NCI-H1694 (cell line): Measurements from ENCODE around the gene ALDOB.
"Not testable (repeated sequence)": the region's sequence is repeated elsewhere in the genome, so short reads cannot be mapped to it uniquely, and the experiment has no call there.

Experiments
- DNase-seq: peaks from one replicate; lab custom pipeline; 2025; lab: John Stamatoyannopoulos, UW

ALDOB gene

DNA sequence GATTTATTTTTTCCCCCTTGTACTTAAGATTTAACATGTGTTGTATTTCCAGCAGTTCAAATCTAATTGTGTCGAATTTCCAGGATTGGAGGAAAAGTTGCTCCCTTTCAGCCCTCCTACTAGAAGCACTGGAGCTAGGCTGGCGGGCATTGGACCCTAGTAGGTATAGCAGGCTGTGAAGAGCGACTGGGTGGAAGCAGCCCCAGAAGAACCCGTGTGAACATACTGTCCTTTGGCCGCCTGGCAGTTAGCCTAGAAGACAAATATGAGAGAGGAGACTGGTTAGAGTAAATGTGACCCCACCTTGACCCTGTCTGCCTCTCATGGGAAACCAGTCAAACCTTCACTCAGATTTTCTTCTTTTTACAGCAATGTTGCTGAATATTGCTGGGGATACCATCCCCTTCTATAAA lies 13.9 kb downstream of the ALDOB start:
- DNase-seq, result no peak

DNA sequence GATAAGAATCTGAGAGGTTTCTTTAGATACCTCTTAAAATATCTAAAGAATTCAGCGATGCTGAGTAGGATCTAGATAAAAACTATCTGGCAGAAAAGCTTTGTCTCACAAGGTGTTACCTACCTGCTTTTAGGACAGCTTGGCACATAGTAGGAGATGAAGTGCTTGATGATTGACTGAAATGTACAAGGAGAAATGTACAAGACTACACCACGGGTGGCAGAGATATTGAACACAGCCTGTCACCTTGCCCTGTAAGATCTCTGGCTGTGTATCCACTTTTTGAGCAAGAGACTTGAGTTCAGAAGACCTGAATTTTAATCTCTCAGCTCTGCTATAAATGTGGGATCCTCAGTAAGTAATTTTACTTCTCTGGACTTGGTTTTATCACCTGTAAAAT lies 15.7 kb downstream of the ALDOB start:
- DNase-seq, result no peak

DNA sequence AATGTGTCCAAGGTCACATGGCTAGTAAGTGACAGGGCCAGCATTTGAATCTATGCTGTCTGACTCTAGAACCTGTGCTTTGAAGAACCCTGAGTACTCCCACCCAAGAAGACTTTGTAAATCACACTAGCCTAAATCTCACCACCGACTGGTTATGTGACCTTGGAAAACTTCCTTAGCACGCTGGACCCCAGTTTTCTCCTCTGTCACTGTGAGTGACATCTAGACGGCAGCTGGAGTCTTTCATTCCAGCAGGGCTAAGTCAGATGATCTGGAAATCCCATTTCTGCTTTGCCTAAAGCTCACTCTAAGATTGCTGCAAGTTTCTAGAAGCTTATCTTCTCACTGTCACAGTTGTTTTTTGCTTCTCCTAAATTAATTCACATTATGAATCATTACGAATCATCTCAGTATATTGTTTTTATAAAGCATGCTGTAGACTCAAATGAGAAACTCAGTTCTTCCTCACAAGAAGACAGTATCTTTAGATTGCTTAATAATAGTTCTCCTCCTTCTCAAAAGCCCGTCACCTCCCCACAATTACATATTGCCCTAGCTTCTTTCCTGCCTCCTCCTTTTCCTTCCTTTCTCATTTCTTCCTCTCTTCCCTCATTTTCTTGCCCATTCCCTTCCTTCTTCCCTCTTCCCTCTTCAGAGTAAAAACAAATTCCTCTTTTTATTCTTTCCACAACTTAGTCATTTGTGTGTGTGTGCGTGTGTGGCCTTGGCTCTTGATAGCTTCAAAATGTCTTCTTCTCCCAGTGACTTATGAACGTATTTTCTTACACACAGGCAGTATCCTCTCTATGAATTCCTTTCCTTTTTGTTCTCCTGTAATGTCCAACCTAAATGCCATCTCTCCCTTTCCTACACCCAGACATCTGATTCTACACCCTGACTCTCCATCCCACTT lies 16.8 kb downstream of the ALDOB start:
- no peak for DNase-seq

DNA sequence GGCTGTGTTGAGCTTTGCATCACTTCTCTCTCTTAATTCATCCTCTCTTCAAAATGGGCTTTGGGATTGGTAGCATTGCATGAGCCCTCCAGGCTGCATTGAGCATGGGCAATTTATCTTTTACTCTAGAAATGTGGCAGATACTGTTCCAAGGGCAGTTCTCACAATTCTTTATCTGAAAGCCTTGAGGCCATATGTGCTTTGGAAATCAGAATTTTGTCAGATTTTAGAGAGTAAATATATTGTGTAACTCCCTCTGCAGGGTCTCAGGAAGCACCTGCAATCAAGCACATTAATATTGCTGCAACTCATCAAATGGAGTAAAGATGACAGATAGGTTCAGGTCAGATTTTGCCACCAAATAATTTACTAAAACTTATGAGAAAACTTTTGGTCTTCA lies 17.6 kb downstream of the ALDOB start:
- DNase-seq, result no peak

DNA sequence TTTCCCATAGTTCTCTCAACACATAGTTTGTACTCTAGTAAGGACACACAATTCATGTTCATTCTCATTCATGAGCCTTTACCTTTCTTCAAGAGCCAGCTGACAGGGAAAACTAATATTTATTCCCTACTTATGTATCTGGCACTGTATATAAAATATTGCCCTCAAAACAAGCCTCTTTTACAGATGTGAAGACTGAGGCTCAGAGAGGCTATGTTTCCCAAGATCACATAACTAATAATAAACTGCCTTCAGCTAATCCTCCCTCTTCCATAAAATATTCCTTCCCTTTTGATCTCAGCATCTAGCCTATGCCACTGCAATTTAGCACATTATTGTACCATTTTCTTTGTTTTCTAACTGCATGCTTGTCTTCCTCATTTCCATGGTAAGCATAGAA lies 18.2 kb downstream of the ALDOB start:
- no peak for DNase-seq

DNA sequence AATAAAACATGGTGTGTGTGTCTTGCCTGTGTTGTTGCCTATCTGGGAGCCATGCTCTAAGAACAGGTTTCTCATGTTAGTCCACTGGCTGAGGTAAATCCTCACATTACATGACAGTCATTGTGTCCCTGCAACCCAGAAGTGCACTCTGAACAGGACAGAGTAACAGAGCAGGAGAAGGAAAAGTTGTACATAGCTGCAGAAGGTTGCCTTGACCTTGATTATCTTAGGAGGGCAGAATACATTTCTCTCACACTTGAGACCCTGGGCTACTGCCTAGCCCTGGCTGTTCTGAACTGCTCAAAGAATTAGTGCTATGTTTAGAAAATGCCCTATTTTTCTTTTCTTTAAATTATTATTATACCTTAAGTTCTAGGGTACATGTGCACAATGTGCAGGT lies 20.0 kb downstream of the ALDOB start:
- DNase-seq, result no peak

DNA sequence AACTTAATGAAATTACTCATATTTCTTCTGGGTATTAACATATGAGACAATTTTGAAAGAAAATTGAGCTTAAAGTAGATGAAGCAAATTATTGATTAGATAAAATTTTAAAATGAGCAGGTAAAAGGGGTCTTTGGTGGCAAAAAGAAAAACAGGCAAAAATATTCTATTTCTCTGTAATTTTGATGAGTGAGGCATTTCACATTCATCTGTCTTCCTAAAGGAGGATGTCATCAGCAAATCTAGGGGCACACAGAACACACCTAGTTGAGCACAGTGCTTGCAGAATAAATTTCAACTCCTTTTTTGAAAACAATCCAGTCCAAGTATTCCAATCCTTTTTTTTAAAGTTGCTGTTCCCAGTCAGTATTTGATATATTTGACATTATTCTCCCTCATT lies 20.7 kb downstream of the ALDOB start:
- DNase-seq, result no peak

DNA sequence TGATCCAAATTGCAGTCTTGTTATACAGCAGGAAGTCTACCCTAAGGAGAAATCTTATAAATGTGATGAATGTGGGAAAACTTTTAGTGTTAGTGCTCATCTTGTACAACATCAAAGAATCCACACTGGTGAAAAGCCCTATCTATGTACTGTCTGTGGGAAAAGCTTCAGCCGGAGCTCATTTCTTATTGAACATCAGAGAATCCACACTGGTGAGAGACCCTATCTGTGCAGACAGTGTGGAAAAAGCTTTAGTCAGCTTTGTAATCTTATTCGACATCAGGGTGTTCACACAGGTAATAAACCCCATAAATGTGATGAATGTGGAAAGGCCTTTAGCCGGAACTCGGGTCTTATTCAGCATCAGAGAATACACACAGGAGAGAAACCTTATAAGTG lies 26.5 kb downstream of the ALDOB start:
- no peak for DNase-seq

DNA sequence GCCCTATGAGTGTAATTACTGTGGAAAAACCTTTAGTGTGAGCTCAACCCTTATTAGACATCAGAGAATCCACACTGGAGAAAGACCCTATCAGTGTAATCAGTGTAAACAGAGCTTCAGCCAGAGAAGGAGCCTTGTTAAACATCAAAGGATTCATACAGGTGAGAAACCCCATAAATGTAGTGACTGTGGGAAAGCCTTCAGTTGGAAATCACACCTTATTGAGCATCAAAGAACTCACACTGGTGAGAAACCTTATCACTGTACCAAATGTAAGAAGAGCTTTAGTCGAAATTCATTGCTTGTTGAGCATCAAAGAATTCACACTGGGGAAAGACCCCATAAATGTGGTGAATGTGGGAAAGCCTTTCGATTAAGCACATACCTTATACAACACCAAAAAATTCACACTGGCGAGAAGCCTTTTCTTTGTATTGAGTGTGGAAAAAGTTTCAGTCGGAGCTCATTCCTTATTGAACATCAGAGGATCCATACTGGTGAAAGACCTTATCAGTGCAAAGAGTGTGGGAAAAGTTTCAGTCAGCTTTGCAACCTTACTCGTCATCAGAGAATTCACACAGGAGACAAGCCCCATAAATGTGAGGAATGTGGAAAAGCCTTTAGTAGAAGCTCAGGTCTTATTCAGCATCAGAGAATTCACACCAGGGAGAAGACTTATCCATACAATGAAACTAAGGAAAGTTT lies 27.0 kb downstream of the ALDOB start:
- no peak for DNase-seq

DNA sequence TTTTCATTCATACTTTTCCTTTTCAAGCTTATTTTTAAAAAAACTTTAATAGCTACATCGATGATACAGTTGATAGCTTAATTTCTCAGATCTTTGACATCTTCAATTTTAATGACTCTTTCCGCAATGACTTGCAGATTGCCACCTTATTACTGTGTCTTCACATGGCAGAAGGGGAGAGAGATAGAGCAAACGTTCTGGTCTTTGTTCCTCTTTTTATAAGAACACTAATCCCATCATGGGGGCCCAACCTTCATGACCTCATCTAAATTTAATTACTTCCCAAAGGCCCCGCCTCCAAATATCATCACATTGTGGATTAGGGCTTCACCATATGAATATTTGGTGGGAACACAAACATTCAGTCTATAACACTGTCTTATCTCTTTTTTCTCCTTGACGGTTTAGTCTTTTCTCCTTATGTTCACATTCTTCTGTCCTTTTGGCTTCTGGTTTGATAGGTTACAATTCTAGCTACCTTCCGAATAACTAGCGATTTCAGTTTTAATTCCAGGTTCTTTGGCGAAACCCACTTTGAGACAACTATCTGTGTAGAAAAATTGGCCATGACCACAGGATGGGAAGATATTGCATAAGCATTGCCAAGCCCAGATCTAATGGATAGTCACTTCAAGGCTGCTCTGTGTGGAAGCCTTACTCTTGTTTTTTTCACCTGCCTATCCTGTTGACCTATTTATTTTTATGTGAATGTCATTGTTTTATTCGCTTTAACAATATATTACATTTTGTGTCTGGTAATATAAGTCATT lies 31.9 kb downstream of the ALDOB start:
- DNase-seq, result no peak

DNA sequence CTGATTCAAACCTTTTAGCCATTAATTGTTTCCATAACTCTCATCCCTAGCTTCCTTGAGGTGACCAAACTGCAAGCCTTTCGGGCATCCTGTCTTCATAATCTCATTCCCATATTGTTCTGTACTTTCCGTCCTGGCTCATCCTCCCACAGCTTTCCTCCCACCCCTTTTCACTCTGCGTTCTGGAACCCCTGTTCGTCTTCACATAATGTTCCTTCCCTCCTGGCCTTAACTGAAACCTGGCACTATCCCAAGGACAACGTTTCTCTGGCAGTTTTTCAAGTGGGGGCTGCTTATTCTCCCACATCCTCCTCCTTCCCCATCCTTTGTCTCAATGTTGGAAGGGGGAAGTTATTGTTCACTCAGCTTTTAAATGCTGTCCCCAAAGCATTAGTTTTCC lies 35.5 kb downstream of the ALDOB start:
- no peak for DNase-seq

DNA sequence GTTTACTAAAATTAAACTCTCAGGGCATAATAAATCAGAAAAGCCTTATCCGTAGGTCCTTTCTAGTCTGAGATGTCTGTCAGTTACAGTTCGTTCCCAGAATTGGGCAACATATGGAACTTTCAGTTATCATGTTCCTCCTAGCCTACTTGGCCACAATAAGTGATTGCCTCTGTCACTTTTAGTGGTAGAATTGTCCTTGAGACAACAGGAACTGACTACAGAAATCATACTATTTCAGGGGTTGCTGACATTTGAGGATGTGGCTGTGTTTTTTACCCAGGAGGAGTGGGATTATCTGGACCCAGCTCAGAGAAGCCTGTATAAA lies 36.0 kb downstream of the ALDOB start:
- DNase-seq, result no peak

DNA sequence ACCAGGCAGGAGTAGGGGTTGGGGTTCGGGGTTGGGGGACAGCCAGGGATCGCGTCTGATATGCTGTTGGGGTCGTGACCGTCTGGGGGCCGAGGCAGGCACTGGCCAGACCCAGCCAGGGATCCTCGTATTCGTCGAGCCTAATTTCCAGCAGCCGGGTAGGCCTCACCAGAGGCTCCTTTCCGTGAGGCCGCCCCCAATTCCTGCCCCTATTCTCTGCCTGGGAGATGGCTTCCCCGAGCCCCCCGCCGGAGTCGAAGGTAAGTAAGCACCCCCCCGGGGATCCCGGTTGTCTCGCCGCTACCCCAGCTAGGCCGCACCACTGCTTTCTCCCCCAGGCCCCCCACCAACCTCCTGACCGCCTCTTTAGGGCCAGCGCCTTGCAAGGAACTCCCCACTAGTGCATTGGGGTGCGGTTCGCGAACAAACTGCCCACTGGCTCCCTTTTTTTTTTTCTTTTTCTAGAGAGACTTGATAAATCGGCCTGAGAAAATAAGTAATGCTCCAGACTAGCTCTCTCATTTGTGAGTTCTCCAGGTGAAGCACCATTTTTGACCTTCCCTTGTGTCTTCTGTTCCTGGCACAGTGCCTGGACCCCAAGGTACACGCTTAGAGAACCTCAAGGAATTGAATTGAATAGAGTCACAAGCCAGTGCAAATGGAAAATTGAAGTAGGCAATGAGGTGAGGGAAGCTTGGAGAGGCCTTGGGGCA lies 36.5 kb downstream of the ALDOB start:
- DNase-seq, result no peak

DNA sequence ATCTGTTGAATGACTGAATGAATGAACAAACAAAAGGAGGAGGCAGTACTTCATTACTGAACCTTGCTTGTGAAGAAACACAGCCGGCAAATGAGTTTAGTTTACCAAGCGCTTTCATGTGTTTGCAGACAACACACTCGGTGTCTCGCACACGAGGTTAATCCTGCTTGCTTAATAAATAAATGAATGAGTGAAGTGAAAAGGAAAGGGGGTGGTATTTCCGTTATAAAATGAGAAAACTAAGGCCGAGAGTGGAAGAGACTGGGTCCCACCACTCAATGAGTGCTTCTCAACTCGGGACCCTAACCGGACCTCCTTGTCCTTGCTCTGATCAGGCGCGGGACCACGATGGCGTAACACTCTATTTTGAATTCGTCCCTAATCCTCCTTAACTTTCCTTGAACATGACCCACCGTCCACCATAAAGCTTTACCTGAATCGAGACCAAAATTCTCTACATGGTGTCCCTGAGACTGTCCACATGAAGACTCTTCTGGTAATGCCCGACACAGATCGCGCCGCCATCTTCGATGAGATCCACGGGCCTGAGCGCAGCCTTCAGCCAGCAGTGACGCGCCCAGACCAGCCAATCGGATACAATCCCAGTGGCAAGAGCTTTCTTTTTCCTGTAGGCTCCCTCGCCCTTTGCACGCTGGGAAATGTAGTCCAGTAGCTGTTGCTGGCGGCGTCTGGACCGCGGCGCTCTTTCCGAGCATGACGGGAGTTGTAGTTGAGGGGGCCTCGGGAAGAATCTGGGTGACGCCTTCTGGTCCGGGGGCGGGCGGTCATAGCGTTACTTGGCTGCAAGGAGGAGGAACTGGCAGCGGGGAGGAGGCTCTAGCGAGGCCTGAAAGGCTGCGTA lies 37.3 kb downstream of the ALDOB start, which contains the start of the genes MRPL50 and ZNF189:
Gene MRPL50, minus strand, starts transcription at position 551 of the 862 bp plus-strand sequence. Its CDS starts 26 bp downstream, at position 525.
Gene ZNF189, plus strand, starts transcription at position 784 of the 862 bp plus-strand sequence. CDS start 306 bp downstream, outside the sequence.
- peak; percentile 95 for DNase-seq

DNA sequence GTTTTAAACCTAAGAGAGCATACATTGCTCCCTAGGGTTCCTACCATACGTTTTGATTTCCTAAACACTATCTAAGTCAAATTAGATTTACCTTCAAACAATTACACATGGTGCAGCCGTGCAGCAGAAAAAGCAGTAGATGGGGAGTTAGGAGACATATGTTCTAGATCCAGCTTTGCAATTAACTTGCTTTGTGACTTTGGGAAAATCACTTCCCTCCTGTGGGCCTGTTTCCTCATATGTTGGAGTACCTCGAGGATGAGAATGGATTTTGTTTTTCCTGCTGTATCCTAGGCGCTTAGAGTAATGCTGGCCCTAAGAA lies 37.9 kb downstream of the ALDOB start:
- no peak for DNase-seq

DNA sequence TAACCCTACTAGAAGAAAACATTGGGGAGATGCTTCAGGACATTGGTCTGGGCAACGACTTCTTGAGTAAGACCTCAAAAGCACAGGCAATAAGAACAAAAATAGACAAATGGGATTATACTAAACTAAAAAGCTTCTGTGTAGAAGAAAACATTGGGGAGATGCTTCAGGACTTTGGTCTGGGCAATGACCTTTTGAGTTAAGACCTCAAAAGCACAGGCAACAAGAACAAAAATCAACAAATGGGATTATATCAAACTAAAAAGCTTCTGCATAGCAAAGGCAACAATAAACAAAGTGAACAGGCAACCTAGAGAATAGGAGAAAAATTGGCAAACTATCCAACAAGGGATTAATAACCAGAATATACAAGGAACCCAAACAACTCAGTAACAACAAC lies 40.9 kb downstream of the ALDOB start:
- DNase-seq, result no peak

DNA sequence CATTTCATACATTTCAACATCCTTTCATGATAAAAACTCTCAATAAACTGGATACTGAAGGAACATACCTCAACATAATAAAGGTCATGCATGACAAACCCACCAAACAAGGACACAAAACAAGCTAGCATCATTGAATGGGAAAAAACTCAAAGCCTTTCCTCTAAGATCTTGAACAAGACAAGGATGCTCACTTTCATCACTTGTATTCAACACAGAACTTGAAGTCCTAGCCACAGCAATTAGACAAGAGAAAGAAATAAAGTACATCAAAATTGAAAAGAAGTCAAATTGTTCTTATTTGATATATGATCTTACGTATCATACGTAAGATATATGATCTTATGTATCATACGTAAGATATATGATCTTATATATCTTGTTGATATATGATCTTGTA lies 42.4 kb downstream of the ALDOB start:
- DNase-seq, result no peak

DNA sequence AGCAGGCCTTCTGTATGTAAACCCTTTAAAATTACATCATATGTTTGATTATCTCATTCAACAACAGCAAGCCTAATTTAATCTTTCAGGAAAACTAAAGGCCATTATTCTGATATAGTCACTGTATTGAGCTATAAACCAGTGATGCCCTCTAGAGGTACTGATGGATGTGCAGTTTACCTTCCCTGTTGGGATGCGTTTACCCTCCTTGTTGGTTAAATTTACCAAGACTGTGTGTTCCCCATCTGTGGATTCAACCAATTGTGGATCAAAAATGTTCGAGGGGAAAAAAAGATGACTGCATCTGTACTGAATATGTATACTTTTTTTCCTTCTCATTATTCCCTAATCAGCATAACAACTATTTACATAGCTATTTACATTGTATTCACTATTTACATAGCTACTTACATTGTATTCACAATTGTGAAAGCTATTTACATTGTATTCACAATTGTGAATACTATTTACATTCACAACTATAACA lies 47.0 kb downstream of the ALDOB start:
- peak; percentile 30 for DNase-seq

DNA sequence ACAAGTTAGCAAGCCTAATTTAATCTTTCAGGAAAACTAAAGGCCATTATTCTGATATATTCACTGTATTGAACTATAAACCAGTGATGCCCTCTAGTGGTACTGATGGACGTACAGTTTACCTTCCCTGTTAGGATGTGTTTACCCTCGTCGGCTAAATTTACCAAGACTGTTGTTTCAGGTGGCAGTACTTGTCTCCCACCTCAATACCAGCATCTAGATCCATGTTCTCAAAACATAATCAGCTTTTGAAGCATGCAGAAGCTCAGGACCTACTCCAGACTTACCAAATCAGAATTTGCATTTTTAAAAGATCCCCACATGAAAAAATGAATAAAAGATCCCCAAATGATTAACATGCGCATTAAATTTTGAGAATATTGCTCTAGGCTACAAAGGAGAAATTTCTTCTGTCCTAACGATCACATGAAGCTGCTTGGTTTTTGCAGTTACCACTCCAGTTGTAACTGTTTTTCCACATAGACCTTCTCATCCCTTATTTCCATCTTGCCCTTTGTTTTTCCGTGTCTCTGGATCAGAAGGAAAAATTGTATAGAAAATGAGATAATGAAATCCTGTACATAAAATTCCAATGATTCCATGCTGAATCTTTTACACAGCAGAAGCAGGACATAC lies 47.6 kb downstream of the ALDOB start:
- DNase-seq, result peak; percentile 52

DNA sequence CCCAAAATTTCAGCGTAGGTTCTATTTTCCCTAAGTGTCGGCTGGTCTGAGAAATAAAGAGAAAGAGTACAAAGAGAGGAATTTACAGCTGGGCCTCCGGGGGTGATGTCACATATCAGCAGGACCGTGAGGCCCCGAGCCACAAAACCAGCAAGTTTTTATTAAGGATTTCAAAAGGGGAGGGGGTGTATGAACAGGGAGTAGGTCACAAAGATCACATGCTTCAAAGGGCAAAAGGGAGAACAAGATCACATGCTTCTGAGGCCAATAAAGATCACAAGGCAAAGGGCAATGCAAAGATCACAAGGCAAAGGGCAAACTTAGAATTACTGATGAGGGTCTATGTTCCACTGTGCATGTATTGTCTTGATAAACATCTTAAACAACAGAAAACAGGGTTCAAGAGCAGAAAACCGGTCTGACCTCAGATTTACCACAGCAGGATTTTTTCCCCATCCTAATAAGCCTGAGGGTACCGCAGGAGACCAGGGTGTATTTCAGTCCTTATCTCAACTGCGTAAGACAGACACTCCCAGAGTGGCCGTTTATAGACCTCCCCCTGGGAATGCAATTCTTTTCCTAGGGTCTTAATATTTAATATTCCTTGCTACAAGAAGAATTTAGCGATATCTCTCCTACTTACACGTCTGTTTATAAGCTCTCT lies 50.6 kb downstream of the ALDOB start, which contains the start of gene BAAT:
Gene BAAT, minus strand, starts transcription at position 134 of the 664 bp plus-strand sequence. CDS start 13,602 bp downstream, outside the sequence.
- not testable (repeated sequence) for DNase-seq
